A549 treated with DMSO at 1 μM for 4 hours (cell line): ENCODE results near the gene IARS1. TPM values are rescaled to one million over a fixed set of nuclear protein-coding genes. Genes with fewer than 3 reads are reported as not detected.

Experiments
- total RNA-seq: library from RNA; stranded (reverse); fragments of 200-300 nt; extraction: Qiagen RNA extraction; gene quantifications from 5 replicates; pipeline ENCODE4 v1.2.3, GENCODE V29; 2022; ENCODE audit warnings: low read depth

Gene IARS1
- total RNA-seq, result 106 to 124 TPM (median 111 TPM) in 5 replicates

GRCh38 chr9:92293452-92294296 lies at the start of gene IARS1:
IARS1 (minus strand) TSS chr9:92293697; CDS start chr9:92289419, 4,278 bp downstream.

GRCh38 chr9:92325269-92325990 lies 31.9 kb upstream of the IARS1 start, which contains the start of the genes CENPP and NOL8:
CENPP (plus strand) TSS chr9:92325953.
NOL8 (minus strand) TSS chr9:92325350; CDS start chr9:92324161, 1,189 bp downstream.

Other genes with a start within 250 kb of the IARS1 start
- gene SPTLC1, start 178.3 kb downstream of the IARS1 start, total RNA-seq, result 57.4 to 73.1 TPM (median 68.1 TPM) in 5 replicates
- gene NOL8, start 31.7 kb upstream of the IARS1 start, total RNA-seq, result 30.3 to 36.3 TPM (median 33.2 TPM) in 5 replicates
- 5.3 to 9.9 TPM (median 6.8 TPM) in 5 replicates for gene CENPP, start 32.3 kb upstream of the IARS1 start, total RNA-seq
- not detected in 5 replicates for gene OGN, start 110.9 kb upstream of the IARS1 start, total RNA-seq
- gene OMD, start 130.8 kb upstream of the IARS1 start, total RNA-seq, result not detected in 5 replicates
- gene ASPN, start 188.8 kb upstream of the IARS1 start, total RNA-seq, result not detected in 5 replicates
- gene ECM2, start 242.3 kb upstream of the IARS1 start, total RNA-seq, result 0.12 to 0.29 TPM (median 0.19 TPM) in 5 replicates